Activated naive CD4-positive, alpha-beta T cell treated with anti-CD3 and anti-CD28 coated beads, Interleukin-2, amount 50 U/mL, for 16 hours (primary cell): ENCODE results near the gene KATNB1.

Experiments
- DNase-seq: peaks from one replicate; pipeline ENCODE4 v3.0.0-alpha.2; 2020

The KATNB1 gene

GRCh38 chr16:57758331-57759117 lies 23.0 kb downstream of the KATNB1 start:
- DNase-seq, result no peak

GRCh38 chr16:57759131-57759530 lies 23.6 kb downstream of the KATNB1 start:
- no peak for DNase-seq

- no peak for DNase-seq
Measured at GRCh38 chr16:57759541-57760356, 24.2 kb downstream of the KATNB1 start.

- DNase-seq, result no peak
Measured at GRCh38 chr16:57760357-57761160, 25.0 kb downstream of the KATNB1 start.

GRCh38 chr16:57761301-57761700 lies 25.7 kb downstream of the KATNB1 start:
- DNase-seq, result no peak

- DNase-seq, result no peak
Measured at GRCh38 chr16:57761957-57762356, 26.4 kb downstream of the KATNB1 start.

GRCh38 chr16:57762365-57763040 lies 26.9 kb downstream of the KATNB1 start:
- no peak for DNase-seq

- DNase-seq, result no peak
Measured at GRCh38 chr16:57763285-57764005, 27.9 kb downstream of the KATNB1 start.

GRCh38 chr16:57764006-57764340 lies 28.4 kb downstream of the KATNB1 start:
- DNase-seq, result no peak

- DNase-seq, result no peak
Measured at GRCh38 chr16:57764341-57765159, 29.0 kb downstream of the KATNB1 start.

- DNase-seq, result no peak
Measured at GRCh38 chr16:57765160-57765728, 29.7 kb downstream of the KATNB1 start.

- DNase-seq, result no peak
Measured at GRCh38 chr16:57766714-57767348, 31.3 kb downstream of the KATNB1 start.

GRCh38 chr16:57769541-57770145 lies 34.1 kb downstream of the KATNB1 start:
- no peak for DNase-seq

GRCh38 chr16:57770361-57770760 lies 34.8 kb downstream of the KATNB1 start:
- no peak for DNase-seq

- no peak for DNase-seq
Measured at GRCh38 chr16:57771141-57771785, 35.7 kb downstream of the KATNB1 start.

- DNase-seq, result no peak
Measured at GRCh38 chr16:57773019-57773418, 37.4 kb downstream of the KATNB1 start.

GRCh38 chr16:57773655-57774295 lies 38.2 kb downstream of the KATNB1 start:
- DNase-seq, result no peak

GRCh38 chr16:57774705-57775285 lies 39.2 kb downstream of the KATNB1 start:
- no peak for DNase-seq
